CD4-positive, alpha-beta T cell treated with Interleukin-10 for 1 hour (primary cell): ENCODE data around the gene RALGPS1.

Experiments used
- DNase-seq: peaks from one replicate; pipeline ENCODE4 v3.0.0-alpha.2; 2020

Gene RALGPS1

GRCh38 chr9:127081250-127082185, 166.9 kb downstream of the RALGPS1 start:
- no peak for DNase-seq

GRCh38 chr9:127083138-127083980, 168.8 kb downstream of the RALGPS1 start:
- no peak for DNase-seq

GRCh38 chr9:127084076-127085039, 169.8 kb downstream of the RALGPS1 start:
- DNase-seq, result no peak

GRCh38 chr9:127085186-127085585, 170.6 kb downstream of the RALGPS1 start:
- no peak for DNase-seq

- no peak for DNase-seq
These were observed 172.2 kb downstream of the RALGPS1 start for GRCh38 chr9:127086771-127087170.

- no peak for DNase-seq
These were observed 172.8 kb downstream of the RALGPS1 start for GRCh38 chr9:127087411-127087810.

GRCh38 chr9:127087836-127088235, 173.3 kb downstream of the RALGPS1 start:
- DNase-seq, result no peak

- DNase-seq, result no peak
These were observed 174.4 kb downstream of the RALGPS1 start for GRCh38 chr9:127088724-127089615.

GRCh38 chr9:127089631-127090081, 175.1 kb downstream of the RALGPS1 start:
- no peak for DNase-seq

GRCh38 chr9:127090341-127090985, 175.9 kb downstream of the RALGPS1 start:
- DNase-seq, result no peak

GRCh38 chr9:127091526-127091925, 176.9 kb downstream of the RALGPS1 start:
- DNase-seq, result no peak

- DNase-seq, result no peak
These were observed 177.5 kb downstream of the RALGPS1 start for GRCh38 chr9:127092041-127092608.

- DNase-seq, result no peak
These were observed 178.9 kb downstream of the RALGPS1 start for GRCh38 chr9:127093319-127094020.

- no peak for DNase-seq
These were observed 180.8 kb downstream of the RALGPS1 start for GRCh38 chr9:127095411-127095810.

GRCh38 chr9:127096208-127096607, 181.6 kb downstream of the RALGPS1 start:
- DNase-seq, result no peak

GRCh38 chr9:127097683-127098082, 183.1 kb downstream of the RALGPS1 start:
- no peak for DNase-seq

GRCh38 chr9:127098916-127099553, 184.5 kb downstream of the RALGPS1 start:
- no peak for DNase-seq

- DNase-seq, result no peak
These were observed 185.1 kb downstream of the RALGPS1 start for GRCh38 chr9:127099664-127100063.

- no peak for DNase-seq
These were observed 187.6 kb downstream of the RALGPS1 start for GRCh38 chr9:127102176-127102575.
